ENCODE data around the gene MED29.
"Not testable (repeated sequence)": the region's sequence is repeated elsewhere in the genome, so short reads cannot be mapped to it uniquely, and the experiment has no call there.

Gene MED29

GRCh38 chr19:39369200-39369599 lies 22.0 kb upstream of the MED29 start:
- no peak for DNase-seq

GRCh38 chr19:39370735-39371134 lies 20.4 kb upstream of the MED29 start:
- no peak for DNase-seq

- DNase-seq, result peak in 45 of 56 donors; percentile 4 to 78 (median 42)
Measured at GRCh38 chr19:39372047-39372802, 19.0 kb upstream of the MED29 start.

- DNase-seq, result peak in 9 of 56 donors; percentile 7 to 56 (median 17)
Measured at GRCh38 chr19:39372941-39373340, 18.2 kb upstream of the MED29 start.

- DNase-seq, result no peak
Measured at GRCh38 chr19:39375929-39376328, 15.2 kb upstream of the MED29 start.

- DNase-seq, result no peak
Measured at GRCh38 chr19:39377373-39378362, 13.5 kb upstream of the MED29 start.

- not testable (repeated sequence) for DNase-seq
Measured at GRCh38 chr19:39379366-39379765, 11.8 kb upstream of the MED29 start.

- peak in 6 of 56 donors; percentile 4 to 53 (median 18) for DNase-seq
Measured at GRCh38 chr19:39379865-39380396, 11.2 kb upstream of the MED29 start.

- no peak for DNase-seq
Measured at GRCh38 chr19:39380521-39381502, 10.4 kb upstream of the MED29 start.

- DNase-seq, result no peak
Measured at GRCh38 chr19:39381910-39382611, 9.1 kb upstream of the MED29 start.

- DNase-seq, result no peak
Measured at GRCh38 chr19:39382991-39383828, 8.0 kb upstream of the MED29 start.

GRCh38 chr19:39384839-39385568 lies 6.2 kb upstream of the MED29 start:
- no peak for DNase-seq

GRCh38 chr19:39385629-39386411 lies 5.4 kb upstream of the MED29 start:
- no peak for DNase-seq

- DNase-seq, result no peak
Measured at GRCh38 chr19:39386557-39386956, 4.6 kb upstream of the MED29 start.

GRCh38 chr19:39388657-39389056 lies 2.5 kb upstream of the MED29 start:
- DNase-seq, result no peak

GRCh38 chr19:39389631-39390414 lies 1.4 kb upstream of the MED29 start:
- DNase-seq, result no peak

- no peak for DNase-seq
Measured at GRCh38 chr19:39390451-39390750, 777 bp upstream of the MED29 start.
